WTC11 (cell line): ENCODE data around the gene ZMIZ1. TPM values are rescaled to one million over a fixed set of nuclear protein-coding genes. Genes with fewer than 3 reads are reported as not detected.

ENCODE experiments used
- ATAC-seq: fragments of 200-7000 bp; cut with Tn5 transposase; 2 replicates; pipeline ENCODE4 v1.10.0; 2021; ENCODE audit warnings: mild to moderate bottlenecking, moderate library complexity
- CTCF ChIA-PET: fragments of 300-600 bp; sonication (Branson Sonifier 250); formaldehyde crosslinking; loops from one replicate; lab custom pipeline; 2021; ENCODE audit warnings: antibody characterized with exemption; lab: Charles Lee
- POLR2A ChIA-PET: fragments of 350-600 bp; sonication (Branson Sonifier 250); formaldehyde crosslinking; loops from one replicate; lab custom pipeline; 2021; ENCODE audit warnings: antibody characterized with exemption; lab: Charles Lee
- DNase-seq: peaks from one replicate; pipeline ENCODE4 v3.0.0; 2021; ENCODE audit warnings: low spot score
- H3K27ac Mint-ChIP-seq: 2 replicates; pipeline ENCODE4 v1.8.0; 2021; ENCODE audit warnings: mixed read lengths
- H3K27me3 Mint-ChIP-seq: 2 replicates; pipeline ENCODE4 v1.8.0; 2021; ENCODE audit warnings: low read depth, mild to moderate bottlenecking, moderate library complexity, mixed read lengths
- H3K36me3 Mint-ChIP-seq: 2 replicates; pipeline ENCODE4 v1.8.0; 2021; ENCODE audit warnings: mixed read lengths
- H3K4me1 Mint-ChIP-seq: 2 replicates; pipeline ENCODE4 v1.8.0; 2022; ENCODE audit warnings: mixed read lengths
- H3K4me3 Mint-ChIP-seq: 2 replicates; pipeline ENCODE4 v1.8.0; 2021; ENCODE audit warnings: mild to moderate bottlenecking, moderate library complexity, mixed read lengths
- H3K9me3 Mint-ChIP-seq: 2 replicates; pipeline ENCODE4 v1.8.0; 2021; ENCODE audit warnings: mixed read lengths
- ATF1 ChIP-seq: sonication (generic); formaldehyde crosslinking; IDR thresholded peaks from 2 replicates; pipeline ENCODE4 v1.8.1; 2023; ENCODE audit warnings: mild to moderate bottlenecking, moderate library complexity, missing genetic modification reagents
- E2F1 ChIP-seq: sonication (generic); formaldehyde crosslinking; IDR thresholded peaks from 2 replicates; pipeline ENCODE4 v1.8.0; 2022; ENCODE audit warnings: mild to moderate bottlenecking, missing genetic modification reagents
- ETV6 ChIP-seq: sonication (generic); formaldehyde crosslinking; IDR thresholded peaks from 2 replicates; pipeline ENCODE4 v1.8.1; 2022; ENCODE audit warnings: mild to moderate bottlenecking, missing genetic modification reagents
- GTF2I ChIP-seq: fragments of 250-450 bp; sonication (Bioruptor Pico); conservative IDR thresholded peaks from 2 replicates; pipeline ENCODE4 v1.4.0; 2021; ENCODE audit warnings: mild to moderate bottlenecking
- HMGA2 ChIP-seq: fragments of 250-450 bp; sonication (Bioruptor Pico); IDR thresholded peaks from 2 replicates; pipeline ENCODE4 v1.4.0; 2021; ENCODE audit warnings: mild to moderate bottlenecking, moderate library complexity
- JAZF1 ChIP-seq: fragments of 250-450 bp; sonication (Bioruptor Pico); IDR thresholded peaks from 2 replicates; pipeline ENCODE4 v1.9.0; 2021; ENCODE audit warnings: moderate library complexity, mild to moderate bottlenecking, inconsistent platforms
- MAX ChIP-seq: sonication (generic); formaldehyde crosslinking; IDR thresholded peaks from 2 replicates; pipeline ENCODE4 v1.8.0; 2022; ENCODE audit warnings: mild to moderate bottlenecking, missing genetic modification reagents
- NR1H2 ChIP-seq: sonication (generic); formaldehyde crosslinking; IDR thresholded peaks from 2 replicates; pipeline ENCODE4 v1.9.0; 2021; ENCODE audit warnings: mild to moderate bottlenecking, moderate library complexity, missing genetic modification reagents
- SMAD3 ChIP-seq: sonication (generic); formaldehyde crosslinking; IDR thresholded peaks from 2 replicates; pipeline ENCODE4 v1.8.0; 2022; ENCODE audit warnings: missing genetic modification reagents, mild to moderate bottlenecking, borderline replicate concordance
- SOX15 ChIP-seq: fragments of 250-450 bp; sonication (Bioruptor Pico); IDR thresholded peaks from 2 replicates; pipeline ENCODE4 v1.9.0; 2021; ENCODE audit warnings: mild to moderate bottlenecking
- TCF7 ChIP-seq: sonication (generic); formaldehyde crosslinking; IDR thresholded peaks from 2 replicates; pipeline ENCODE4 v1.8.0; 2022; ENCODE audit warnings: mild to moderate bottlenecking, low read depth, missing genetic modification reagents, moderate library complexity
- TEAD1 ChIP-seq: sonication (generic); formaldehyde crosslinking; IDR thresholded peaks from 2 replicates; pipeline ENCODE4 v1.8.0; 2022; ENCODE audit warnings: mild to moderate bottlenecking, missing genetic modification reagents
- TP53 ChIP-seq: sonication (generic); formaldehyde crosslinking; IDR thresholded peaks from 2 replicates; pipeline ENCODE4 v1.8.1; 2023; ENCODE audit warnings: mild to moderate bottlenecking, missing genetic modification reagents
- ZNF423 ChIP-seq: fragments of 250-450 bp; sonication (Bioruptor Pico); IDR thresholded peaks from 2 replicates; pipeline ENCODE4 v2.1.2; 2022; ENCODE audit warnings: mild to moderate bottlenecking, moderate library complexity
- ZNF671 ChIP-seq: fragments of 250-450 bp; sonication (Bioruptor Pico); IDR thresholded peaks from 2 replicates; pipeline ENCODE4 v1.8.0; 2021; ENCODE audit warnings: mild to moderate bottlenecking
- total RNA-seq: library from RNA; stranded (reverse); gene quantifications from 3 replicates; pipeline ENCODE4 v1.2.3, GENCODE V29; 2021
- TF ChIP-seq, protein P1 (sequence below): fragments of 250-450 bp; sonication (Bioruptor Pico); IDR thresholded peaks from 2 replicates; pipeline ENCODE4 v1.9.0; 2021; ENCODE audit warnings: mild to moderate bottlenecking
- TF ChIP-seq, protein P2 (sequence below): sonication (generic); formaldehyde crosslinking; IDR thresholded peaks from 2 replicates; pipeline ENCODE4 v1.8.1; 2023; ENCODE audit warnings: mild to moderate bottlenecking, missing genetic modification reagents, moderate library complexity
- TF ChIP-seq, protein P3 (sequence below): sonication (generic); formaldehyde crosslinking; IDR thresholded peaks from 2 replicates; pipeline ENCODE4 v1.8.1; 2022; ENCODE audit warnings: low read depth, missing genetic modification reagents, borderline replicate concordance

The ZMIZ1 gene
- total RNA-seq, 1 experiment from 2014 or later, result 44.4 TPM

- H3K9me3 Mint-ChIP-seq, result no peaks in the 10 kb centered on the region
- no peaks in the 10 kb centered on the region for H3K36me3 Mint-ChIP-seq
- H3K4me1 Mint-ChIP-seq, result peaks cover 32% of the 10 kb centered on the region
- peak overlapping the region; percentile 72; the same call in 1 of the 2 replicates for H3K27ac Mint-ChIP-seq
- POLR2A ChIA-PET, result no interaction called here
- no peak for ATAC-seq
- CTCF ChIA-PET, result interaction anchor here (3.3 kb wide), 1 partner anchor 43 kb away, joined by 15 read pairs; no protein-coding TSS in a partner anchor
- TF ChIP-seq MAX (CRISPR knock-in tag) (no peak), SOX15 (CRISPR knock-in tag) (no peak), SMAD3 (CRISPR knock-in tag) (no peak), E2F1 (no peak), TP53 (CRISPR knock-in tag) (no peak), ZNF671 (CRISPR knock-in tag) (no peak), NR1H2 (CRISPR knock-in tag) (no peak), HMGA2 (no peak), ATF1 (no peak)
- TF ChIP-seq, protein P1, sequence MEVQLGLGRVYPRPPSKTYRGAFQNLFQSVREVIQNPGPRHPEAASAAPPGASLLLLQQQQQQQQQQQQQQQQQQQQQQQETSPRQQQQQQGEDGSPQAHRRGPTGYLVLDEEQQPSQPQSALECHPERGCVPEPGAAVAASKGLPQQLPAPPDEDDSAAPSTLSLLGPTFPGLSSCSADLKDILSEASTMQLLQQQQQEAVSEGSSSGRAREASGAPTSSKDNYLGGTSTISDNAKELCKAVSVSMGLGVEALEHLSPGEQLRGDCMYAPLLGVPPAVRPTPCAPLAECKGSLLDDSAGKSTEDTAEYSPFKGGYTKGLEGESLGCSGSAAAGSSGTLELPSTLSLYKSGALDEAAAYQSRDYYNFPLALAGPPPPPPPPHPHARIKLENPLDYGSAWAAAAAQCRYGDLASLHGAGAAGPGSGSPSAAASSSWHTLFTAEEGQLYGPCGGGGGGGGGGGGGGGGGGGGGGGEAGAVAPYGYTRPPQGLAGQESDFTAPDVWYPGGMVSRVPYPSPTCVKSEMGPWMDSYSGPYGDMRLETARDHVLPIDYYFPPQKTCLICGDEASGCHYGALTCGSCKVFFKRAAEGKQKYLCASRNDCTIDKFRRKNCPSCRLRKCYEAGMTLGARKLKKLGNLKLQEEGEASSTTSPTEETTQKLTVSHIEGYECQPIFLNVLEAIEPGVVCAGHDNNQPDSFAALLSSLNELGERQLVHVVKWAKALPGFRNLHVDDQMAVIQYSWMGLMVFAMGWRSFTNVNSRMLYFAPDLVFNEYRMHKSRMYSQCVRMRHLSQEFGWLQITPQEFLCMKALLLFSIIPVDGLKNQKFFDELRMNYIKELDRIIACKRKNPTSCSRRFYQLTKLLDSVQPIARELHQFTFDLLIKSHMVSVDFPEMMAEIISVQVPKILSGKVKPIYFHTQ (CRISPR knock-in tag), result no peak
- TF ChIP-seq, protein P2, sequence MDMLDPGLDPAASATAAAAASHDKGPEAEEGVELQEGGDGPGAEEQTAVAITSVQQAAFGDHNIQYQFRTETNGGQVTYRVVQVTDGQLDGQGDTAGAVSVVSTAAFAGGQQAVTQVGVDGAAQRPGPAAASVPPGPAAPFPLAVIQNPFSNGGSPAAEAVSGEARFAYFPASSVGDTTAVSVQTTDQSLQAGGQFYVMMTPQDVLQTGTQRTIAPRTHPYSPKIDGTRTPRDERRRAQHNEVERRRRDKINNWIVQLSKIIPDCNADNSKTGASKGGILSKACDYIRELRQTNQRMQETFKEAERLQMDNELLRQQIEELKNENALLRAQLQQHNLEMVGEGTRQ (CRISPR knock-in tag), result no peak
- TF ChIP-seq, all 79 proteins: peak for 0
- DNase-seq, result no peak
- H3K4me3 Mint-ChIP-seq, result no peak overlapping the region
- no peaks in the 10 kb centered on the region for H3K27me3 Mint-ChIP-seq
These were observed 83.7 kb downstream of the ZMIZ1 start for GRCh38 chr10:79152423-79152817.

- peaks cover 45% of the 10 kb centered on the region for H3K4me1 Mint-ChIP-seq
- no peaks in the 10 kb centered on the region for H3K27me3 Mint-ChIP-seq
- ATAC-seq (no peak), DNase-seq (no peak)
- H3K4me3 Mint-ChIP-seq, result no peak overlapping the region
- no peak for TF ChIP-seq TCF7 (CRISPR knock-in tag)
- TF ChIP-seq TEAD1, result no peak
- no peak for TF ChIP-seq ZNF423
- TF ChIP-seq, protein P3, sequence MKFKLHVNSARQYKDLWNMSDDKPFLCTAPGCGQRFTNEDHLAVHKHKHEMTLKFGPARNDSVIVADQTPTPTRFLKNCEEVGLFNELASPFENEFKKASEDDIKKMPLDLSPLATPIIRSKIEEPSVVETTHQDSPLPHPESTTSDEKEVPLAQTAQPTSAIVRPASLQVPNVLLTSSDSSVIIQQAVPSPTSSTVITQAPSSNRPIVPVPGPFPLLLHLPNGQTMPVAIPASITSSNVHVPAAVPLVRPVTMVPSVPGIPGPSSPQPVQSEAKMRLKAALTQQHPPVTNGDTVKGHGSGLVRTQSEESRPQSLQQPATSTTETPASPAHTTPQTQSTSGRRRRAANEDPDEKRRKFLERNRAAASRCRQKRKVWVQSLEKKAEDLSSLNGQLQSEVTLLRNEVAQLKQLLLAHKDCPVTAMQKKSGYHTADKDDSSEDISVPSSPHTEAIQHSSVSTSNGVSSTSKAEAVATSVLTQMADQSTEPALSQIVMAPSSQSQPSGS (CRISPR knock-in tag), result no peak
- no peak for TF ChIP-seq GTF2I (CRISPR knock-in tag)
- TF ChIP-seq MAX (CRISPR knock-in tag), result no peak
- TF ChIP-seq ETV6 (CRISPR knock-in tag), result no peak
- TF ChIP-seq E2F1, result no peak
- no peak for TF ChIP-seq JAZF1 (CRISPR knock-in tag)
- ChIA-PET POLR2A (no interaction called here), CTCF (no interaction called here)
- H3K36me3 Mint-ChIP-seq, result no peaks in the 10 kb centered on the region
- no peak overlapping the region for H3K27ac Mint-ChIP-seq
- H3K9me3 Mint-ChIP-seq, result no peaks in the 10 kb centered on the region
These were observed 85.0 kb downstream of the ZMIZ1 start for GRCh38 chr10:79153745-79154144.
